ENCODE results near the gene CDC14B. TPM values are rescaled to one million over a fixed set of nuclear protein-coding genes. Genes with fewer than 3 reads are reported as not detected.
"Not testable (repeated sequence)": the region's sequence is repeated elsewhere in the genome, so short reads cannot be mapped to it uniquely, and the experiment has no call there.

Gene CDC14B
- total and polyA plus RNA-seq, 2 donors from 2014 or later: 9.1 to 19.6 TPM

GRCh38 chr9:96638606-96639364 is 19.1 kb upstream of the CDC14B start:
- FAIRE-seq (no peak), DNase-seq (no peak)
- H3K27me3 ChIP-seq (ENCODE audit: control insufficient read depth, insufficient read depth, low read length): no peaks in the 10 kb centered on the region
- intact Hi-C loops (cut with DNase I): no loop called here
- H3K9me3 ChIP-seq (ENCODE audit: control insufficient read depth in 2 of 3, insufficient read depth in 1 of 3, low read length in 3 of 3): no peaks in the 10 kb centered on the region
- no peak overlapping the region for H3K4me3 ChIP-seq (ENCODE audit: low read length in 3 of 3)
- H3K9ac ChIP-seq (ENCODE audit: low read length in 3 of 3): no peak overlapping the region
- no peak overlapping the region for H3K27ac ChIP-seq (ENCODE audit: low read depth in 2 of 2, low read length in 2 of 2)
- TF ChIP-seq CTCF (IDR thresholded peaks at IDR 0.05; ENCODE audit: borderline replicate concordance, extremely low read depth, insufficient read depth): no peak
- no peaks in the 10 kb centered on the region for H3K4me1 ChIP-seq (ENCODE audit: control insufficient read depth in 2 of 3, insufficient read depth in 2 of 3, low read depth in 1 of 3, low read length in 3 of 3)
- peaks cover 0 to 2% (median 0%) of the 10 kb centered on the region in 3 donors for H3K36me3 ChIP-seq (ENCODE audit: control insufficient read depth in 2 of 3, insufficient read depth in 3 of 3, low read length in 3 of 3)

GRCh38 chr9:96636368-96636767 is 16.7 kb upstream of the CDC14B start:
- H3K27me3 ChIP-seq (ENCODE audit: control insufficient read depth, insufficient read depth, low read length): no peaks in the 10 kb centered on the region
- intact Hi-C loops (cut with DNase I): no loop called here
- no peak overlapping the region for H3K27ac ChIP-seq (ENCODE audit: low read depth in 2 of 2, low read length in 2 of 2)
- no peak for DNase-seq
- no peak for TF ChIP-seq CTCF (IDR thresholded peaks at IDR 0.05; ENCODE audit: borderline replicate concordance, extremely low read depth, insufficient read depth)
- no peaks in the 10 kb centered on the region for H3K36me3 ChIP-seq (ENCODE audit: control insufficient read depth in 2 of 3, insufficient read depth in 3 of 3, low read length in 3 of 3)
- H3K4me1 ChIP-seq (ENCODE audit: control insufficient read depth in 2 of 3, insufficient read depth in 2 of 3, low read depth in 1 of 3, low read length in 3 of 3): no peaks in the 10 kb centered on the region
- no peak overlapping the region for H3K4me3 ChIP-seq (ENCODE audit: low read length in 3 of 3)
- no peak overlapping the region for H3K9ac ChIP-seq (ENCODE audit: low read length in 3 of 3)
- no peaks in the 10 kb centered on the region for H3K9me3 ChIP-seq (ENCODE audit: control insufficient read depth in 2 of 3, insufficient read depth in 1 of 3, low read length in 3 of 3)
- no peak for FAIRE-seq

- H3K27ac ChIP-seq (ENCODE audit: low read depth in 2 of 2, low read length in 2 of 2); intact Hi-C loops (cut with DNase I); H3K4me3 ChIP-seq (ENCODE audit: low read length in 3 of 3); FAIRE-seq; H3K9me3 ChIP-seq (ENCODE audit: control insufficient read depth in 2 of 3, insufficient read depth in 1 of 3, low read length in 3 of 3); H3K9ac ChIP-seq (ENCODE audit: low read length in 3 of 3); H3K4me1 ChIP-seq (ENCODE audit: control insufficient read depth in 2 of 3, insufficient read depth in 2 of 3, low read depth in 1 of 3, low read length in 3 of 3); DNase-seq; H3K36me3 ChIP-seq (ENCODE audit: control insufficient read depth in 2 of 3, insufficient read depth in 3 of 3, low read length in 3 of 3); H3K27me3 ChIP-seq (ENCODE audit: control insufficient read depth, insufficient read depth, low read length): not testable (repeated sequence)
These were observed 13.9 kb upstream of the CDC14B start for GRCh38 chr9:96633579-96633978.

- Histone ChIP-seq H3K9ac (ENCODE audit: low read length in 3 of 3) (no peak overlapping the region), H3K9me3 (ENCODE audit: control insufficient read depth in 2 of 3, insufficient read depth in 1 of 3, low read length in 3 of 3) (no peaks in the 10 kb centered on the region), H3K36me3 (ENCODE audit: control insufficient read depth in 2 of 3, insufficient read depth in 3 of 3, low read length in 3 of 3) (no peaks in the 10 kb centered on the region), H3K4me1 (ENCODE audit: control insufficient read depth in 2 of 3, insufficient read depth in 2 of 3, low read depth in 1 of 3, low read length in 3 of 3) (no peaks in the 10 kb centered on the region), H3K4me3 (ENCODE audit: low read length in 3 of 3) (no peak overlapping the region), H3K27ac (ENCODE audit: low read depth in 2 of 2, low read length in 2 of 2) (no peak overlapping the region), H3K27me3 (ENCODE audit: control insufficient read depth, insufficient read depth, low read length) (no peaks in the 10 kb centered on the region)
- intact Hi-C loops (cut with DNase I): no loop called here
- DNase-seq (no peak), FAIRE-seq (no peak)
- TF ChIP-seq CTCF (IDR thresholded peaks at IDR 0.05; ENCODE audit: borderline replicate concordance, extremely low read depth, insufficient read depth): no peak
These were observed 7.3 kb upstream of the CDC14B start for GRCh38 chr9:96626912-96627311.

Data from kidney (tissue), 14 donors.